GM12873 (cell line): ENCODE data around the gene GPALPP1.
A peak's percentile ranks its signal among the peaks of the same experiment; 100 is the strongest.

Source experiments
- TF ChIP-seq, protein P1 (sequence below): IDR thresholded peaks from 2 replicates; pipeline ENCODE4 v1.5.1; 2012; ENCODE audit warnings: low read depth, mild to moderate bottlenecking, moderate library complexity, low read length, control low read depth; ENCODE audit not compliant: insufficient read depth; ENCODE audit errors: missing control alignments

Gene GPALPP1

DNA sequence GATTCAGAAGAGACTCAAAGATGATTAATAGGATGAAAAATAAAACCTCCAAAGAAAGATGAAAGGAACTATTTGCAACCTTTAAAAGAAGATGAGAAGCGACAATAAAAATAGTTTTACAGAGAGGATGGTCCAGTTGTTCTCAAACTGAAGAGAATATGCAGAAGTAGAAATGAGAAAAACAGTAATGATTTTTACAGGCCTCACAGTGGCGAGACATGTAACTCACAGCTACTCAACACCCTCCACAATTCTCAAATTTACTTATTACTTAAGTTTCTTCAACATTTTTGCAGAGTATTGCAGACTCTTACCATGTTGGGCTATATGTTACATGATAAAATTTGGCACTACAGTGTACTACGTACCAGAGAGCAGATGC is 20.9 kb upstream of the GPALPP1 start:
- TF ChIP-seq, protein P1, sequence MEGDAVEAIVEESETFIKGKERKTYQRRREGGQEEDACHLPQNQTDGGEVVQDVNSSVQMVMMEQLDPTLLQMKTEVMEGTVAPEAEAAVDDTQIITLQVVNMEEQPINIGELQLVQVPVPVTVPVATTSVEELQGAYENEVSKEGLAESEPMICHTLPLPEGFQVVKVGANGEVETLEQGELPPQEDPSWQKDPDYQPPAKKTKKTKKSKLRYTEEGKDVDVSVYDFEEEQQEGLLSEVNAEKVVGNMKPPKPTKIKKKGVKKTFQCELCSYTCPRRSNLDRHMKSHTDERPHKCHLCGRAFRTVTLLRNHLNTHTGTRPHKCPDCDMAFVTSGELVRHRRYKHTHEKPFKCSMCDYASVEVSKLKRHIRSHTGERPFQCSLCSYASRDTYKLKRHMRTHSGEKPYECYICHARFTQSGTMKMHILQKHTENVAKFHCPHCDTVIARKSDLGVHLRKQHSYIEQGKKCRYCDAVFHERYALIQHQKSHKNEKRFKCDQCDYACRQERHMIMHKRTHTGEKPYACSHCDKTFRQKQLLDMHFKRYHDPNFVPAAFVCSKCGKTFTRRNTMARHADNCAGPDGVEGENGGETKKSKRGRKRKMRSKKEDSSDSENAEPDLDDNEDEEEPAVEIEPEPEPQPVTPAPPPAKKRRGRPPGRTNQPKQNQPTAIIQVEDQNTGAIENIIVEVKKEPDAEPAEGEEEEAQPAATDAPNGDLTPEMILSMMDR, result no peak

DNA sequence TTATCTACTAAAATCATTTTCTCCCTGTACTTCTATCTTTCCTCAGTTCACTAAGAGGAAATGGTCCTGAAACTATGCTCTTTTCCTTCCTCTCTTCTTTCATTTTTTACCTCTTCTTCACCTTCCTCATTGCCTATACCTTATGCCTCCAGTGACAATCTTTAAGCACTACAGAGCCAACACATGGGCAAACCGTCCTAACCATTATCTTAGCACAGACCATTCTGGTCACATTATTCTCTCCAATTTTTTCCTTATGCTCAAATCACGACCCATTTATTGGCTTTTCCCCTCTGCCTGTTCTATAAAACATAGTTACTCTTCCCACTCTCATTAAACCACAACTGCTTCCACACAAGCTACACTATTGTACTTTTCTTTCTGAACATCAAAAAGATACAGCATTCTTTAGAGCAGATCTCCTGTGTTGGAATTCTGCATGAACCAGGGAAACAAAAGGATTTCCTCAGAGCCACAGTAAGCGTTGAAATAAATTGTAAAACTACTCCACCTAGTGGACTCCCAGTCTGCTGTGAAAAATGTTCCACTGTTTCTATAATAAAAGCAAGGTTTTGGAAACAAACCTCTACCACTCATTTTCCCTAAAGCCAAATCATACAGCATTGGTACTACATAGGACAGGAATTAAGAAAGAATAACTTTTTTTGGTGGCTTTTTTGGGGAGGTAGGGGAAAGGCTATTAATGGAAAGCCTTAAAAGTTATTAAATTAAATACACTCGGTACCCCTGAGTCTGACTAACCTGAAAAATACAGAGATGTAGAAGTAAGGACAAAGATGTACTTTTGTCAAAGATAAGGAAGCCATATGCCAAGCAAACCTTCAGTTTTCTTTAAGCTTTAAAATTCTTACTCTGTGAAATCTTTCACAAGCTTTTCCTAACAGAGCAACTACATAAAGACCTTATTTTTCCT is 19.5 kb upstream of the GPALPP1 start:
- TF ChIP-seq, protein P1, result peak; percentile 68

DNA sequence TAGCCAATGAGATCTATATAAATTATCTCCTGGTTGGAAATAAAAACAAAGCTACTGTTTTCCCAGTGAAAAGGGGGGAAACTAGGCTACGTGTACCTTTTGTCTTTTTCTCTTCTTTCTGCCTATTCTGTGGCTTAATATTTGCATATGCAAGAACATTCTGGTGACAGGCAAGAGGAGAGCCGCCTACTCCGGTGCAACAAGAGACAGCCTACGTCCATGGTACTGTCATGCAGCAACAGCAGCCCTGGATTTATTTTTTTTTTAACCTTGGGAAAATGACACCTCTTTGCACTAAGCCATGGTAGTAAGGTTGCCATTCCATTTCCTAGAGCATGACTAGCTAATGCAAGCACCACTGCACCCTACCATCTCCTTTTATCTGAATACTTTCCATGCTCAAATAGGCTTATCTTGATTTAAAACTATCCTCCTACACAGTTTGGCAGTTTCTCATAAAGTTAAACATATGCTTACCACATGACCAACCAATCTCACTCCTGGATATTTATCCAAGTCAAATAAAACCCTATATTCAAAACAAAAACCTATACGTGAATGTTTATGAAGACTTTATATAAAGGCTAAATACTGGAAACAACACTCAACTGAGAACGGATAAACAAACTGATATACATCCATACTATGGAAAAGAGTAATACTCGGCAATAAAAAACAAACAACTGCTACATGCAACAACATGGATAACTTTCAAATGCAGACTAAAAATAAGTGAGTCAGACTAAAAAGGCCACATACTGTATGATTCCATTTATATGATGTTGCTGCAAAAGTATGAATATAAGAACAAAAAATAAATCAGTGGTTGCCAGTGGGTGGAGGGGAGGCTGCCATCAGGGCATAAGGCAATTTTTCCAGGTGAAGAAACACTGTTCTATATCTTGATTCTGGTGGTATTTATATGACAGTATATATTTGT is 17.4 kb upstream of the GPALPP1 start:
- TF ChIP-seq, protein P1, result no peak

DNA sequence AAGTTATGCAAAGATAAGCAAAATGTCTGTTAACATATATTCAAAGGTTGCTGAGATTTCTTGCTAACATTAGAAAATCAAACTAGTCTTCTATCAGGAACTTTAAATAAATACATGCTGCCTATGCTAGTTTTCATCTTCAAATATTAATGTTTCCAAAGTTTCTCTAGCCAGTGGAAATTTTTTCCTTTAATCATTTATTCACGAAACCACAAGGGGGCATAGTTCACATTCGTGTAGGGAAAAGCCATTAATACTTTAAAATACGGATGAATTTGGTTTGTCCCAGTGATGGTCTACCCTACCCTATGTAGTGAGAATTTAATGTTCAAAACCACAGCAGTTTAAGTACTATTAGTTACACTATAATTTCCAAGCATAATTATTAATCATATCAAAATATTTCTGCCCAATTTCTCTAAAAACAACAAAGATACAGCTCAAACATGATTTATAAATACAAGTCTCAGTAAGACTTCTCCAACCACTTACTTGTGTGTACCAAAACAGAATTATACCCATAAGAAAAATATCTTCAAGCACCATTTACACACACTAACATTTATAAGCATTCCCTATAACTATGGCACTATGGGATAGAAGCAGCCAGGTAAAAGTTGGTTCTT is 16.3 kb upstream of the GPALPP1 start:
- TF ChIP-seq, protein P1, result peak; percentile 31

DNA sequence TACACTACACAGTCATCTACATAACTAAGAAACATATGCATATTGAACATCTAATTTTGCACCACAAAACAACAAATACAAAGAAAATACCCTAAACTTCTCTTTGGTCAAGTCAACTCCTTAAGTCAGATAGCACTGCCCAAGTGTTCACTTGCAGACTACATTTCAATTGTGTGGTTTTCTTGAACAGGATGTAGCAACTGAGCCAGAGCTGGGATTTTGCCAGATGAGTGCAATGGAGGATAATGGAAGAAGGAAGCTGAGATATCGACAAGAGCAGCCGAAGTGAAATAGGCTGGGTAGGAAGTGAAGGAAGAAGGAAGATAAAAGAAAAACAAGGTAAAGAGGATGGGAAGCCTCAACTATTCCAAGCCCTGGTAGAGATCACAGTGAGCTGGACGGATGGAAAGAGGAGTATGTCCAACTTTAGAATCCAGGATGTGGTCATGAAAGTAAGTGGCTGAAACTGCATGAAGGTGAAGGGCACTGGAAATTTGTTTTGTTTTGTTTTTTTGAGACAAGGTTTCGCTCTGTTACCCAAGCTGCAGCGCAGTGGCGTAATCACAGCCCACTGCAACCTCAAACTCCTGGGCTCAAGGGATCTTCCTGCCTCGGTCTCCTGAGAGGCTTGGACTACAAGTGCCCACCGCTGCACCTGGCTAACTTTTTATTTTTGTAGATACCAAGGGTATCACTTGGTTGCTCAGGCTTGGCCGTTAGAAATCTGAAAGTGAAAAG is 15.1 kb upstream of the GPALPP1 start:
- TF ChIP-seq, protein P1, result no peak

DNA sequence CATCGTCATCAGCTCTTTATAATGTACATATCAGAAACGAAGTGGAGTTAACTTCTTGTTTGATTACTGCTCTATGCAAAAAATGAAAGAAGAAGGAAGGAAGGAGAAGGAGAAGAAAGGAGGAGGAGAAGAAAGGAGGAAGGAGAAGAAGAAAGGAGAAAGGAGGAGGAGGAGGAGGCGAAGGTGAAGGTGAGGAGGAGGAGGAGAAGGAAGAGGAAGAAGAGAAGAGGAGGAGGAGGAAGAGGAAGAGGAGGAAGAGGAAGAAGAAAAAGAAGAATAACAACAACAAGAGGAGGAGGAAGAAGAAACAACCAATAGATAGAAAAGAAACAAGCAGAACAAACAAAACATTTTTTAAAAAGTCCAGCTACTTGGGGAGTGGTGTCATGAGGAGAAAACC is 13.1 kb upstream of the GPALPP1 start:
- TF ChIP-seq, protein P1, result no peak
